22Rv1 (cell line): Measurements from ENCODE around the gene CLPSL1.

Experiments
- H3K27ac ChIP-seq: fragments of 450-650 bp; 2 replicates; pipeline ENCODE4 v1.5.1; 2017
- ZFX ChIP-seq: fragments of 450-650 bp; IDR thresholded peaks from 2 replicates; pipeline ENCODE4 v1.6.1; 2017; ENCODE audit warnings: antibody characterized with exemption, borderline replicate concordance
- TF ChIP-seq, protein P1 (sequence below): fragments of 450-650 bp; IDR thresholded peaks from 2 replicates; pipeline ENCODE4 v1.5.1; 2017; ENCODE audit warnings: mild to moderate bottlenecking

Gene CLPSL1

DNA sequence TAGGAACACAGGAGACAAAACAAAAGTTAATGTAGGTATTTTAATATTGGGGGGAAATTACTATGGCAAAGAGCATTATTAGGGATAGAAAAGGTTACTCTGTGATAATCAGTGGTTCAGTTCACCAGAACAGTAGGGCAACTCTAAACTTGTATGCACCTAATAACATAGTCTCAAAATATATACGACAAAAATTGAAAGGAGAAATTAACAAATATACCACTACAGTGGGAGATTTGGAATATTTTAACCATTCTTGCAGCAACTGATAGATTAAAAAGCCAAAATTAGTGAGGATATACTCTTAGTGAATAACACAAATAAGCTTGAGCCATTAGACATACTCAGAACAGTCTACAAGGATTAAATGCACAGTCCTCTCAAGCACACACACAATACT, 32.9 kb upstream of the CLPSL1 start:
- TF ChIP-seq, protein P1, sequence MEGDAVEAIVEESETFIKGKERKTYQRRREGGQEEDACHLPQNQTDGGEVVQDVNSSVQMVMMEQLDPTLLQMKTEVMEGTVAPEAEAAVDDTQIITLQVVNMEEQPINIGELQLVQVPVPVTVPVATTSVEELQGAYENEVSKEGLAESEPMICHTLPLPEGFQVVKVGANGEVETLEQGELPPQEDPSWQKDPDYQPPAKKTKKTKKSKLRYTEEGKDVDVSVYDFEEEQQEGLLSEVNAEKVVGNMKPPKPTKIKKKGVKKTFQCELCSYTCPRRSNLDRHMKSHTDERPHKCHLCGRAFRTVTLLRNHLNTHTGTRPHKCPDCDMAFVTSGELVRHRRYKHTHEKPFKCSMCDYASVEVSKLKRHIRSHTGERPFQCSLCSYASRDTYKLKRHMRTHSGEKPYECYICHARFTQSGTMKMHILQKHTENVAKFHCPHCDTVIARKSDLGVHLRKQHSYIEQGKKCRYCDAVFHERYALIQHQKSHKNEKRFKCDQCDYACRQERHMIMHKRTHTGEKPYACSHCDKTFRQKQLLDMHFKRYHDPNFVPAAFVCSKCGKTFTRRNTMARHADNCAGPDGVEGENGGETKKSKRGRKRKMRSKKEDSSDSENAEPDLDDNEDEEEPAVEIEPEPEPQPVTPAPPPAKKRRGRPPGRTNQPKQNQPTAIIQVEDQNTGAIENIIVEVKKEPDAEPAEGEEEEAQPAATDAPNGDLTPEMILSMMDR = no peak
- no peak for TF ChIP-seq ZFX

DNA sequence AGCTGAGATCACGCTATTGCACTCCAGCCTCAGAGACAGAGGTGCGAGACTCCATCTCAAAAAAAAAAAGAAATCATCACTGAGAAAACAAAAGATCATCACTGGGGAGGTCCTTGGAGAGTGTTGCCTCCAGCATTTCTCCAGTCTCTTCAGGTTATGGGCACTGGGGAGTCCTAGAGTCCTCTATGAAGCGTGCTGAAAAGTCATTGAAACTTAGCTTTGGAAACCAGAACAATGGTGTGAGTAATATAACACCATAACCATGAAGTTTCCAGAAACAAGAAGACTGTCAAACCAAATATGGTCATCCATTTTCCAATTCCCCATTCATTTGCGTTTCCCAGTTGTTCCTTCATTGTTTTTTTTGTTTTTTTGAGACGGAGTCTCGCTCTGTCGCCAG, 30.3 kb upstream of the CLPSL1 start:
- TF ChIP-seq, protein P1 = no peak
- no peak for TF ChIP-seq ZFX
- no peak overlapping the region for H3K27ac ChIP-seq

More for the DNA sequence above, 32.9 kb upstream of the CLPSL1 start:
- no peak overlapping the region for H3K27ac ChIP-seq

DNA sequence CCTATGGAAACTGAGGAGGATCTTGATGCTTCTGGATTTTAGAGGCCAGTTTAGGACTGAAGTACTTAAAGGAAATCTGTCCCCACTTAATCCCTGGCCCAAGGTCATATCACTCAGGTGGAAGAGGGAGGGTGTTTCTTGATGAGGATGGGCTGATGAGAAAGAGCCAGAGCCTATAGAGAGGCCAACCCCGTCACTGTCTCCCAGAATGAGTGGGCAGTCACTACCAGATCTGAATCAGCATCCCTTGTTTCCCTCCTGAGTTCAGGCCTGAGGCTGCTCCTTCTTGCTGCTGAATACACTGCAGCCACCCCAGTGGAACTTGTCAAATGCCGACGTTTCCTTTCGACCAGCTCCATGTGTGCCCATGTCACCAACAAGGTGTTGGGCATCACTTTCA, 29.2 kb upstream of the CLPSL1 start:
- H3K27ac ChIP-seq = no peak overlapping the region
- TF ChIP-seq ZFX = no peak
- TF ChIP-seq, protein P1 = no peak

DNA sequence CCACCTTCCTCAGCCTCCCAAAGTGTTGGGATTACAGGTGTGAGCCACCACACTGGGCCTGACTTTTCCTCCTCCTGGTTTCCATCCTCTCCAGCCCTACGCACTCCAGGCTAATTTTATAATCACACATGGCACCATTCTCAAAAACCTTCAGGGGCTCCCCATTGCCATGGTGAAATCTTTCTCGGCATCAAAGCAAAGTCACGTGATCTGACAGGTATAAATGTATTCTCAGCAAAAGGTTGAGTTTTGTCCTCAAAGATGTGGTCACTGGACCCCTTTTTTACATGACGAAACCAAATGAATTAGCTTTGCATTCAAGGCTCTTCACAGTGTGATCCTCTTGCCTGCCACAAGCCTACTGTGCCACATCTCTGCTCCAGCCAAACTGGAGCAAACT, 28.5 kb upstream of the CLPSL1 start:
- H3K27ac ChIP-seq = no peak overlapping the region
- TF ChIP-seq, protein P1 = no peak
- no peak for TF ChIP-seq ZFX

DNA sequence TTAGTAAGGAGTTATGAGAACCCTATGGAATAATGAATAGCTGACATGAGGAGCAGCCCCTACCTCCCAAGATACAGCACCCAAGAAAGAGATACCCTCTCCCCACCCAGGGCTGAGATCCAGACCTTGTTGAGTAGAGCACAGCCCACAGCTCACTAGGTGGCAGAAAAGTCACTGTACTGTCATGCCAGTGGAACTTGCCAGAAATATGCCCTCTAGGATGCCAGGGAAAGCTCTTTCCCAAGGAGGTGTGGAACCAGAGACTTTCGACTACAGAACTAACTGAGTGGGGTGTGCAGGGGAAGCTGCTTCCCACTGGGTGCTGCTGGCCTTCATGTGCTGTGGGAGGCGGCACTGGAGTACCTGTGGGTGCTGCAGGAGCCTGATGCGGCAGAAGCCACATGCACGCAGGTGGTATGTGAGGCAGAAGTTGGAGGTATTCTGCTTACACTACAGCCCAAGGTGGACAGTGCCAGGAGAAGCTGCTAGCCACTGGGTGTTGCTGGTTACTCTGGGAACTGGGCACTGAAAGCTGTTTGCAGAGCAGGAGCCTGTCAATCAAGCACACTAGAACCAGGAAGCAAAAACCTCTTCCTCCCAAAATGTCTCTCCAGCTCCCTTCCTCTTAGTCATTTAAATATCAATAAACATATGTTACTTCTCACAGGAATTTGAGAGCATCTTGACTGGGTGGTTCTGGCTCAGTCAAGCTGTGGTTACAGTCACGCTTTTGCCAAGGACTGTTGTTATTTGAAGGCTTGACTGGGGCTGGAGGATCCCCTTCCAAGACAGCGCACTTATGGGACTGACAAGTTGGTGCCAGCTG, 26.2 kb upstream of the CLPSL1 start:
- H3K27ac ChIP-seq = no peak overlapping the region

DNA sequence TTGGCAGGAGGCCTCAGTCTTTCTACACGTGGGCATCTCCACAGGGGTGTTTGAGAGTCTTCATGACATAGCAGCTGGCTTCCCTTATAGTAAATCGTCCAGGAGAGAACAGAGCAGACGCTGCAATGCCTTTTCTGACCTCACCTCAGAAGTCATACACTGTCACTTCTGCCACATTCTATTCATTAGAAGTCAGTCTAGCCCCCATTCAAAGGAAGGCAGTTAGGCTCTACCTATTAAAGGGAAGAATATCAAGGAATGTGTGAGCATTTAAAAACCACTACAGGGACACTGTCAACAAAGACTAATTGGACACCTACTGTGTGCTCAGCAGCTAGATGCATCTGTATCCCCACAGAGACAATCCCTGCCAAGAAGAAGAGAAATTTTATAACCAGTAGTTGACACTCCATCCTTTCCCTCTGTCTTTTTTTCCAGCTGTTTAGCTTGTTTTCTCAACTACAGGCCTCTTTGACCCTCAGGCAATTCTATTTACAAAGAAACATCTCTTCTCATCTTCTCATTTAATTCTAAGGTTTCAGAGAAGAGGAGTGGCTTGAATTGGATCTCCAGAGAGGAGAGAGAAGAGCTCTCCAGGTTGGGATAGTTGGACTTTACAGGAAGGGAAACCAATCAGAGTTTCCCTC, 25.4 kb upstream of the CLPSL1 start:
- TF ChIP-seq, protein P1 = no peak
- no peak for TF ChIP-seq ZFX
- H3K27ac ChIP-seq = no peak overlapping the region

More for the DNA sequence above, 26.2 kb upstream of the CLPSL1 start:
- TF ChIP-seq ZFX = no peak
- TF ChIP-seq, protein P1 = peak; percentile 22; the same call in 1 of the 2 replicates
